ENCODE data around the gene AUP1. TPM values are rescaled to one million over a fixed set of nuclear protein-coding genes. Genes with fewer than 3 reads are reported as not detected.

AUP1 gene
- total RNA-seq, 3 donors from 2014 or later, result 108 to 130 (median 128) TPM

DNA sequence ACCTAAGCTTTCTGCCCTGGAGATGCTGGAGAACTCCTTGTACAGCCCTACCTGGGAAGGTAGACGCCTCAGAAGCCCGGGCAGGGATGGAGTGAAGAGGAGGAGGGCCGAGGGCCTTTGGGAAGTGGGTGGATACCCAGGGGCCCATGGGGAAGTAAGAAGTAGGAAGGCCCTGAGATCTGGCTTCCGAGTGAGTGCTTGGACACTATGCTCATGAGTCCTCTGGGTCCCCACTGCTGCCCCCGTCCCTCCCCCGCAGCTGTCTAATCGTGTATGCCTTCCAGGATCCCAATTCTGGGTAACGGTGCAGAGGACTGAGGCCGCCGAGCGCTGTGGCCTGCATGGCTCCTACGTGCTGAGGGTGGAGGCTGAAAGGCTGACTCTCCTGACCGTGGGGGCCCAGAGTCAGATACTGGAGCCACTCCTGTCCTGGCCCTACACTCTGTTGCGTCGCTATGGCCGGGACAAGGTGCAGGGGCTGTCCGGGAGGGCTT lies 26.2 kb upstream of the AUP1 start:
- Histone ChIP-seq H3K9me3 (no peaks in the 10 kb centered on the region), H3K36me3 (no peaks in the 10 kb centered on the region), H3K4me3 (peak overlapping the region; percentile 73 to 83 (median 73)), H3K4me1 (peaks cover 0 to 9% of the 10 kb centered on the region in 2 donors), H3K27me3 (no peaks in the 10 kb centered on the region), H3K27ac (peak overlapping the region in 1 of 2 donors; percentile 87)
- intact Hi-C loops (cut with DNase I; ENCODE audit: low total_unique reads), result loop anchor here (5.0 kb wide), 1 partner anchor 772 kb away; no protein-coding TSS in a partner anchor
- DNase-seq (ENCODE audit: low spot score in 2 of 2), result no peak
- no peak for TF ChIP-seq POLR2AphosphoS5 (IDR thresholded peaks at IDR 0.05)
- TF ChIP-seq, protein P1, sequence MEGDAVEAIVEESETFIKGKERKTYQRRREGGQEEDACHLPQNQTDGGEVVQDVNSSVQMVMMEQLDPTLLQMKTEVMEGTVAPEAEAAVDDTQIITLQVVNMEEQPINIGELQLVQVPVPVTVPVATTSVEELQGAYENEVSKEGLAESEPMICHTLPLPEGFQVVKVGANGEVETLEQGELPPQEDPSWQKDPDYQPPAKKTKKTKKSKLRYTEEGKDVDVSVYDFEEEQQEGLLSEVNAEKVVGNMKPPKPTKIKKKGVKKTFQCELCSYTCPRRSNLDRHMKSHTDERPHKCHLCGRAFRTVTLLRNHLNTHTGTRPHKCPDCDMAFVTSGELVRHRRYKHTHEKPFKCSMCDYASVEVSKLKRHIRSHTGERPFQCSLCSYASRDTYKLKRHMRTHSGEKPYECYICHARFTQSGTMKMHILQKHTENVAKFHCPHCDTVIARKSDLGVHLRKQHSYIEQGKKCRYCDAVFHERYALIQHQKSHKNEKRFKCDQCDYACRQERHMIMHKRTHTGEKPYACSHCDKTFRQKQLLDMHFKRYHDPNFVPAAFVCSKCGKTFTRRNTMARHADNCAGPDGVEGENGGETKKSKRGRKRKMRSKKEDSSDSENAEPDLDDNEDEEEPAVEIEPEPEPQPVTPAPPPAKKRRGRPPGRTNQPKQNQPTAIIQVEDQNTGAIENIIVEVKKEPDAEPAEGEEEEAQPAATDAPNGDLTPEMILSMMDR (IDR thresholded peaks at IDR 0.05), result no peak
- no peak for TF ChIP-seq POLR2A (IDR thresholded peaks at IDR 0.05)

DNA sequence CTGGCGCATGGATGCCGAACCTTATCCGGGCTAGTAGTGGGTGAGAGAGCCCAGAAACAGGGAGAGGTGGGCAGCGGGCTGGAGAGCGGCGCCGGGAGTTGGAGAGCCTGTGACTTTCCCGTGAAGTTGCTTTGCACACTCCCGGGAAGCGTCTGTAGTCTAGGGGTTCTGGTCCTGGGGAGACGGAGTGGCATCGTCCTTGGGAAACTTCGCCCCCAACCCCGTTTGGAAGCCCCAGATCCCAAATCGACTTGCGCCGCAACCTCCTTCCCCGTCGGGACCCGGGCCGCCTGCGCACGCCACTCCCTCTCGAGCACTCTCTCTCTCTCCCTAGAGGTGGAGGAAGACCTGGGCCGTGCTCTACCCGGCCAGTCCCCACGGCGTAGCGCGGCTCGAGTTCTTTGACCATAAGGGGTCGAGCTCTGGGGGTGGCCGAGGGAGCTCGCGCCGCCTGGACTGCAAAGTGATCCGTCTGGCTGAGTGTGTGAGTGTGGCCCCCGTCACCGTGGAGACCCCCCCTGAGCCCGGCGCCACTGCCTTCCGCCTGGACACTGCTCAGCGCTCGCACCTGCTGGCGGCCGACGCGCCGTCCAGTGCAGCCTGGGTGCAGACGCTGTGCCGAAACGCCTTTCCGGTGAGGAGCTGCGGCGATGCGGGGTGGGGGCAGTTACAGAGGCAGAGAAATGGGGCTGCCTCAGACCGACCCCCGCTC lies 25.5 kb upstream of the AUP1 start:
- Histone ChIP-seq H3K27ac (peak overlapping the region; percentile 80 to 87), H3K4me3 (peak overlapping the region; percentile 73 to 83 (median 73)), H3K4me1 (peaks cover 0 to 3% of the 10 kb centered on the region in 2 donors), H3K27me3 (no peaks in the 10 kb centered on the region), H3K36me3 (no peaks in the 10 kb centered on the region), H3K9me3 (no peaks in the 10 kb centered on the region)
- intact Hi-C loops (cut with DNase I; ENCODE audit: low total_unique reads), result loop anchor here (5.0 kb wide), 3 partner anchors 562 to 1168 kb away; partner anchors contain the start of gene ALMS1
- DNase-seq (ENCODE audit: low spot score in 2 of 2), result no peak
- TF ChIP-seq, protein P1 (IDR thresholded peaks at IDR 0.05), result no peak
- no peak for TF ChIP-seq POLR2A (IDR thresholded peaks at IDR 0.05)
- no peak for TF ChIP-seq POLR2AphosphoS5 (IDR thresholded peaks at IDR 0.05)

DNA sequence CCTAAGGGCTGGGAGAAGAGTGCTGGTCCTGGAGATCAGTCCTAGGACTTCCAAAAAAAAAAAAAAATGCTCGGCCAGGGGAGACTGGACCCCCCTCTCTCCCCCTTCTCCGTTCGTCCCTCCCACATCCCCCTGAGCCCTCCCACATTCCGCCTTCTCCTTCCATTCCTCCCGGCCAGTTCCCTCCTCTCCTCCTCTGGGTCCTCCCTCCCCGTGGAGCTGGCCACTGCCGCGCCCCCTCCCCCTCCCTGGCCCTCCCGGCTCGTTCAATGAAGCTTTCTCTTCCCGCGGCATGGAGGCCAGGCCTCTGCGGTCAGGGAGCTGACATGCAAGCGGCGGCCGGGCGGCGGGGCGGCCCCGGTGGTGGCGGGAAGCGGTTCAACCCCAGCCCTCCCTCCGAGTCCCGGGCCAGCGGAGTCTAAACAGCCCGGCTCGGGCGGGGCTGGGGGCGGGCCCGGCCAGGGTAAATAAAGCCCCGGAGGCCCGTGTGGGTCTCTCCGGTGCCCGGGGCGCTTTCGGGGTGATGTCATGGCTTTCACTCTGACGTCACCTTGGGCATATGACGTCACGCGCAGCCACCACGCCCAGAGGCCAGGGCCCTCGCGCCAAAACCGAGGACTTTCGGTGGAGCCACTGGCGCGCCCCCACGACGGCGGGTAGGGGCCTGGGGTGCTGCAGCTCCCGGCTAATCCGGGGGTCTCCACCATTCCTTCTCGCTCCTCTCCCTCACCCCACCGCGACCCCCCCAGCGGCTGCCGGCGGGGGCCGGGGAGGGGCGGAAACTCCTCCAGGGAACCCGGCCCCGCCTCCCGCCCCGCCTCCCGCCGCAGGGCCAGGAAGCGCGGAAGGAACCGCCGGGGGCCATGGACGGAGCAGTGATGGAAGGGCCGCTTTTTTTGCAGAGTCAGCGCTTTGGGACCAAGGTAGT lies 24.6 kb upstream of the AUP1 start, which contains the start of the genes DOK1 and LOXL3:
TSS of gene DOK1 (plus strand) at position 829 of the 928 bp plus-strand sequence. CDS start at position 864, 35 bp downstream.
TSS of gene LOXL3 (minus strand) at position 51 of the 928 bp plus-strand sequence. CDS start 1,308 bp downstream, outside the sequence.
- peak; percentile 63 to 70 for DNase-seq (ENCODE audit: low spot score in 2 of 2)
- H3K9me3 ChIP-seq, result no peaks in the 10 kb centered on the region
- peak within 1 kb of the TSS; percentile 80 to 87 for H3K27ac ChIP-seq
- intact Hi-C loops (cut with DNase I; ENCODE audit: low total_unique reads), result loop anchor here (5.0 kb wide), 2 partner anchors 563 to 1167 kb away; partner anchors contain the start of gene ALMS1
- H3K36me3 ChIP-seq, result no peaks in the 10 kb centered on the region
- peak in 1 of 3 donors; percentile 11 for TF ChIP-seq POLR2AphosphoS5 (IDR thresholded peaks at IDR 0.05)
- TF ChIP-seq, protein P1 (IDR thresholded peaks at IDR 0.05), result no peak
- H3K4me3 ChIP-seq, result peak within 1 kb of the TSS; percentile 73 to 83 (median 73)
- H3K4me1 ChIP-seq, result no peaks in the 10 kb centered on the region
- no peaks in the 10 kb centered on the region for H3K27me3 ChIP-seq

DNA sequence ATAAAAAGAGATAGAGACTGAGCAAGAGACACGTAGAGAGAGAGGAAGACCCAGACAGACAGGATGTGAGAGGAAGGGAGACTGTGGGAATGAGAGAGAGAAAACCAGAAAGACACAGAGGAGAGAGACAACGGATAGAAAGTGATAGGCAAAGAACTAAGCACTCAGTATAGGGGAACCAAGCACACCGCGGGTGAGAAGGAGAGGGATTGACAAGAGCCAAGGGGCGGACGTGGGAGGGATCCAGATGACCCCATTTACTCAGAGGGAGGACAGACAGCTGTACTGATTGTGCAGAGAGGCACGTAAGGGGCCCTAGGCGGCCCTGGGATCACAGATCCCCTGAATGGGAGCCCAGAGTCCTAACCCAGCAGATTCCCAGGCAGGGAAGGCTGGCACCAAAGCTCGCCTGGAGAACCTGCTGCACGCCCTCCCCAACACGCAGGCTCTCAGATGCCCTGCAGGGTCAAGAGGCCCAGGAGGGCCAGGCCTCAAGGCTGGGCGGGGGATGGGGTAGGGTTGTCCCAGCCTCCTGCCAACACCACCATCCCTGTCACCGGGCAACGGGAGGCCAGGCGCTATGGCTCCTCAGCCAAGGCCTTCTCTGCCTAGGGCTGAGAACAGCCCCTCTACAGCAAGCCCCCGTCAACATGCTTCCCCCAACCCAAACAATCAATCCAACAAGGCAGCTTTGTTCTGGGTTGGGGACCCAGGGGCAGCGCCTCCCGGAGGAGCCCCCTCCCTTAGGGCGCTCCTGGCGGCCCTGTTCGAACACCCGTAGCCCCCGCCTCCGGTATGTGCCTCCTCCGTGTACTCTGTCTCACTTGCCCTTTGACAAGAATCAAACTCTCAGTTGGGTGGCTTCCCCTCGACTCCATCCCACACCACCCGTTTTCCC lies 23.7 kb upstream of the AUP1 start:
- Histone ChIP-seq H3K4me3 (peak overlapping the region; percentile 73 to 83 (median 73)), H3K27ac (peak overlapping the region; percentile 30 to 87), H3K4me1 (no peaks in the 10 kb centered on the region), H3K9me3 (no peaks in the 10 kb centered on the region), H3K27me3 (no peaks in the 10 kb centered on the region), H3K36me3 (no peaks in the 10 kb centered on the region)
- no peak for DNase-seq (ENCODE audit: low spot score in 2 of 2)
- intact Hi-C loops (cut with DNase I; ENCODE audit: low total_unique reads), result loop anchor here (5.0 kb wide), 2 partner anchors 564 to 1166 kb away; partner anchors contain the start of gene ALMS1
- TF ChIP-seq POLR2AphosphoS5 (IDR thresholded peaks at IDR 0.05), result no peak
- no peak for TF ChIP-seq POLR2A (IDR thresholded peaks at IDR 0.05)
- TF ChIP-seq, protein P1 (IDR thresholded peaks at IDR 0.05), result no peak

Measured in breast epithelium (tissue), 4 donors.